Measurements from ENCODE around the gene LGALS8. TPM values are rescaled to one million over a fixed set of nuclear protein-coding genes. Genes with fewer than 3 reads are reported as not detected.

Gene LGALS8
- total RNA-seq = 51.6 and 85.5 TPM in 2 replicates

GRCh38 chr1:236523704-236524141 is at the start of gene LGALS8:
Gene LGALS8, plus strand, starts transcription at chr1:236523982. Its CDS starts 2,089 bp downstream, at chr1:236526071.

Other genes with a start within 250 kb of the LGALS8 start
- 8.3 and 11.2 TPM in 2 replicates for gene ERO1B, start 242.0 kb upstream of the LGALS8 start, total RNA-seq
- not detected in 2 replicates for gene EDARADD, start 129.7 kb upstream of the LGALS8 start, total RNA-seq
- gene HEATR1, start 80.5 kb downstream of the LGALS8 start, total RNA-seq = 33.6 and 56.2 TPM in 2 replicates
- gene ACTN2, start 162.5 kb downstream of the LGALS8 start, total RNA-seq = under 0.01 and 0.32 TPM in 2 replicates